HG03196 (cell line): ENCODE data around the gene TTC13.
A peak's percentile ranks its signal among the peaks of the same experiment; 100 is the strongest.
"Not testable (repeated sequence)": the region's sequence is repeated elsewhere in the genome, so short reads cannot be mapped to it uniquely, and the experiment has no call there.

Experiments
- ATAC-seq: cut with Tn5 transposase; IDR thresholded peaks from one replicate; pipeline ENCODE4 v1.9.1; 2021; ENCODE audit not compliant: unreplicated experiment

The TTC13 gene

GRCh38 chr1:230992100-230992774 lies 13.6 kb upstream of the TTC13 start:
- ATAC-seq: no peak

DNA sequence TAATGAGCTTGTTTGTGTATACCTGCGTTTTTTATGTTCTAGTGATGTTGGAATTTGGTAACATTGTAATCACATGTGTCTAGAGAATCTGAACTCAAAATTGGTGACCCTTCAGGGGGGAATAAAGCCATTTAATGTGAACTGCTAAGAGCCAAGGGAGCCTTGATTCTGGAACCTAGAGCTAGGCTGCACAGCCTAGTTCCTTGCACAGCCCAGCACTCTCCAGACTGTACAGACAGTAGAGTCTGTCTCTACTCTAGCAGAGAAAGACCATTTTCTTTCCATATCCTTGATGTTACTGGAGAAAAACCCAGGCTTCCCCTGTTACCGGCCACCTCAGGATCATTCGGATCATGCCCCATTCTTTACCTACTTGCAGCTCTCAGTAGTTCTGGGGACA lies 8.8 kb upstream of the TTC13 start:
- ATAC-seq: no peak

DNA sequence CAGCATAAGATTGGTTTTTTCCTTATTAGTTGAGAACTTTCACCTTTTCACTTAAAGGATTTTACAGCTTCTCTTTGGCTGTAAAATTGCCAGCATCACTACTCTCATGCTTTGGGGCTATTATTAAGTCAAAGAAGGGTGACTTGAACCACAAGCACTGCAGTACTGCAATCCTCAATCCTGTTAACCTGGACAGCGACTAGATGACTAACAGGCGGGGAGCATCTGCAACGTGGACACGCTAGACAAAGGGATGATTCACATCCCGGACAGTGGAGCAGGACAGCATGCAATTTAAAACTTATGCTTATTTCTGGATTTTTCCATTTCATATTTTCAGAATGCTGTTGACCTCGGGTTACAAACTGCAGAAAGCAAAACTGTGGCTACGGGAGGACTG lies 8.3 kb upstream of the TTC13 start:
- ATAC-seq: no peak

DNA sequence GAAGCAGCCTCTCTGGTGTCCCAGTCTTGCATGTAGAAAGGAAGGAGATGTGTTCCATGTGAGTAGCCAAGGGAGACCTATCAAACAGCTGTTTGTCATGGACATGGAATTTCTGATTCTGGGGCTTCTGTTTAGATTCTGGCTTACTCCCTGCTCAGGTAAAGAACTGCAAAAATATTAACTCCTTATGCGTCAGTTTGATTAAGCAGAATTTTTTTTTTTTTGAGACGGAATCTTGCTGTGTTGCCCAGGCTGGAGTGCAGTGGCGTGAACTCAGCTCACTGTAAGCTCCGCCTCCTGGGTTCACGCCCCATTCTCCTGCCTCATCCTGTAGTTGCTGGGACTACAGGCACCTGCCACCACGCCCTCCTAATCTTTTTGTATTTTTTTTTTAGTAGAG lies 7.0 kb upstream of the TTC13 start:
- ATAC-seq: no peak

DNA sequence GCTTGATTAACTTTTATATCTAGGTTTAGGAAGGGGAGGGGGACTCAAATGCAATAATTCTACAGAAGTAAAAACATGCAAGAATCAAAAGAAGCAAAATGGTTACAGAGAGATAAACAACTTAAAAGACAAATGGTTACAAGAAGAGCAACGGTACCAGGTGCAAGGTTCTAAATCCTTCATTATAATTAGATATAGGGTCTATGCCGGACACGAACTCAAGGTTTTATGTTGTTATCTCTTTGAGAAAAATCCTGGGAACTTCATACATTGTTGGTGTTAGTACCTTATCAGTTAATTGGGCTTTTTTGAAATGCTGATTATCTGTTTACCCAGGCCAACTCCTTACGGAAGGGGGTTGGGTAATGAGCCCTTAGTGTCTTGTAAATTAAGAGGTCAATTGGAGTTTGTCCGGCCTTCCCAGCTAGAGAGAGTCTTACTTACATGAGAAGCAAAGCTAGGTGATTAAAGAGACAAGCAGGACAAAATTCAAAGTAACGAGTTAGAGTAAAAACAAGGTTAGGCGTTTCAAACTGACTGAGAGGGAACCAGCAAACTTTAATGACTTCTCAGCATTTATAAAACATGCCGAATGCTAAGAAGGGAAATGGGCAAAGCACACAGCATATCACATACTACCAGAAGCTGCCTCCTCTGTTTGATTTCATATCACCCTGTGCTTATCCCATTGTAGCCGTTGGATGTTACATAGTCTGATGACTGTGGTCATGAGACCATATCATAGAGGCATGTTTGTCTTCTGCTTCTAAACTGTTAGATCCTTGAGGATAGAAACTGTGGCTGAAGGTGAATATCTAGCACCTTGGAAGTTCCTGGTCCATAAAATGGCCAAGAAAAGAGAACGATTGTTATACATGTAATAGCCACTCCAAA lies 6.2 kb upstream of the TTC13 start:
- not testable (repeated sequence) for ATAC-seq

DNA sequence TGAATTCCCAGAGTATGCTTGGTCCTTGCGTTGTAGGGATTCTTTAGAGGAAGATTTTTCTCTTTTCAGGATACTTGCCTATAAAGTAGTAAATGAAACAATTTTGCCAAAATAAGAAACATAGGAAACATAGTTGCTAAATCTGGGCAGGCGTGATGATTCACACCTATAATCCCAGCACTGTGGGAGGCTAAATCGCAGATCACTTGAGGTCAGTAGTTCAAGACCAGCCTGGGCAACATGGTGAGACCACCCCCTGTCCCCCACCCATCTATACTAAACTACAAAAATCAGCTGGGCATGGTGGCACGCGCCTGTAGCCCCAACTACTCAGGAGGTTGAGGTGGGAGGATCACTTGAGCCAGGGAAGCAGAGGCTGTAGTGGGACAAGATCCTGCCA lies 5.2 kb upstream of the TTC13 start:
- ATAC-seq: no peak

DNA sequence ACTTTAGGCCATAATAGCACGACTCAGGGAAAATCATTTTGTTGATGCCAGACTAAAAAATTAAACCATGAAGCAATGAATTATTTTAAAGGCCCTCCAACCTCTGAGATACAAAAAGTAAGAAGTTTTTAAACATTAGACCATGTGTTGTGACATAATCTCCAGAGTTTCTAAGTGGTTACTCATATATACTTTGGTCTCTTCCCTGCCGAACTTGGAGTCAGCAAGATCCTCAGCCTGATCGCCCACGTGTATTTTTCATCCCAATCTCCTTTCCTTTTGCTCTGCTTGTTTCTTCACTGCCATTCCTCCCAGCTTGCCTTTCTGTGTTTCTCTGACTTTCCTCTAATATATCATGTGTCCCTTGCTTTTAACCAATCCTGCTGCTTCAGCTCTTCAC lies 4.0 kb upstream of the TTC13 start:
- ATAC-seq: no peak

DNA sequence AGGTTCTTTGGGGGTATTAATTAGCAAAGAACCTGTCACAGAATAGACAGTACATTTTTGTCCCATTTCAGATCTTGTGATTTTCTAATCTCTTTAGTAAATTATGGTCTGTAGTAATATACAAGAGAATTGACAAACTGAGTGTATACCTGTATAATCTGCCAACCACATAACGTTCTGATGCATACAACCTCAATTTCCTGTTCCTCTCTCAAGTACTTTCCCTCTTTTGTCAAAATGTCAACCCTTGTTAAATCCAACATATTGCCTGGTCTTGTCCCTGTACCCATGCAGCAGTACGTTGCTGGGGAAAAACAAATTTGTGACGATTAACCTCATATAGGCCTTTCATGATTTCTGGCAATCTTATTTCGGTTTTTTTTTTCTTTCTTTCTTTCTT lies 1.3 kb upstream of the TTC13 start:
- ATAC-seq: no peak

- ATAC-seq: no peak
Measured at GRCh38 chr1:230979389-230979716, 692 bp upstream of the TTC13 start.

DNA sequence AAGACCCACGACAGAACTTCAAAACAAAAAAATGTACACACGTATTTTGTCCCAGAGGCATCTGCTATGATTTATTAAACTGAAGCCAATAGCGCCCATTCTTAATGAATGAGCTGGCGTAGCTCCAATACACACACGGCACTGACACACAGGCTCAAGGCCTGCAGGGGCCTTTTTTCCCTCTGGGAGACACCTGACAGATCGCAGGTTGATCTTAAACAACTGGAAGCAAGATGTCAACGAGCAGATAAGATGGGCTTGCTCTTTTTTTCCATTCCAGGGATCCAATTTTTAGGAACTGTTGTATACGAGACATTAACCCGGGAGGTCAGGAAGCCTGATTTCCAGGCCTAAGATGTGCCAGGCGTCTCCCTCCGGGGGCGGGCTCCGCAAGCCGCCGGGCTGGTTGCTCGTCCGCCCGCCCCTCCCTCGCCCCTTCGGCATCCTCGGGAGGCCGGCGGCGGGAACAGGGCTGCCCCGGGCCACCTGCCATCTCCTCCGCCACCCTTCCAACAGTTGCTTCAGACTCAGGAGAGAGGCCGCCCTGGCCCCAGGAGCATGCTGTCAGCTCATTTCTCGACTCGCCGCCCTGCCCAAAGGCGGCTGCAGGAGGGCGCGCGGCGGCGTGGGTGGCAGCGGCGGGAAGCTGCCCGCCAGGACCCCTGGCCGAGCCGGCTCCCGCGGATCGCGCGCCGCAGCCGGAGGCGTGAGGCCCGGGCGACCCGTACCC lies 735 bp downstream of the TTC13 start:
- peak; percentile 8 for ATAC-seq

GRCh38 chr1:230976825-230977747 lies 1.6 kb downstream of the TTC13 start:
- no peak for ATAC-seq

DNA sequence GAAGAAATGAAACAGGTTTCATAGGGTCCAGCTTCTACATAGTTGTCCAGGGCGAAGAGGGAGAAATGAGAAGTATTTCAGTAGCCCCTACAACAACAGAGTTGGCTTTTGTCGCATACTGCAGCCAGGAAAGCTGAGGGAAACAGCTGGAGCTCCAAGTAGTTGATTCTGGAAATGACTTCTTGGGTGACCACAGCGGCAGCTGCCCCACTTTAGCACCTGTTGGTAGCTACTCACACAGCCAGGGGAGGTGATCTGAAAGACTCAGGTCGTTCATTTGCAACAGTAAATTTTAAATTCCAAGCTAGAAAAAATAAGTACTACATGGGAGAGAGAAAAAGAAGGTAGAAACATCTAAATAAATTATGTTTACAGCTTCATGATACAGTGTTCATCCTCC lies 2.3 kb downstream of the TTC13 start:
- ATAC-seq: no peak

- ATAC-seq: no peak
Measured at GRCh38 chr1:230975636-230976035, 3.0 kb downstream of the TTC13 start.

GRCh38 chr1:230972855-230973271 lies 5.8 kb downstream of the TTC13 start:
- ATAC-seq: peak; percentile 65

DNA sequence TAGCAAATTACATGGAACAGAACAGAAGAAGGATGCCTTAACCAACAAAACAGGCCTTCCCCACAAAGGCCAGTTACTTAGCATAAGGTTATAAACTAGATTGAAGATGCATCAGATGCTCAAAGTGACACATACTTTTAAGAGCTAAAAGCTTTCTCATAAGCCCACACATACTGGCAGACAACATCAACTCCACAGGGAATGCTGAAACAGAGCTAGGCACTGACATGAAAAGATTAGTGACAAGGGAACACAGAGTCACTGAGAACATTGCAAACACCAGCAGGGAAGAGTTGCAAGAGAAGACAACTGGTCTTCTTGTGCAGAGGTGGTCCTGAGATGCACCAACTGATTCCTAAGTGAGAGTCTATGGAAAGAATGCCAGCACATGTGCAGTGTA lies 6.9 kb downstream of the TTC13 start:
- no peak for ATAC-seq

- ATAC-seq: no peak
Measured at GRCh38 chr1:230970432-230970831, 8.2 kb downstream of the TTC13 start.

DNA sequence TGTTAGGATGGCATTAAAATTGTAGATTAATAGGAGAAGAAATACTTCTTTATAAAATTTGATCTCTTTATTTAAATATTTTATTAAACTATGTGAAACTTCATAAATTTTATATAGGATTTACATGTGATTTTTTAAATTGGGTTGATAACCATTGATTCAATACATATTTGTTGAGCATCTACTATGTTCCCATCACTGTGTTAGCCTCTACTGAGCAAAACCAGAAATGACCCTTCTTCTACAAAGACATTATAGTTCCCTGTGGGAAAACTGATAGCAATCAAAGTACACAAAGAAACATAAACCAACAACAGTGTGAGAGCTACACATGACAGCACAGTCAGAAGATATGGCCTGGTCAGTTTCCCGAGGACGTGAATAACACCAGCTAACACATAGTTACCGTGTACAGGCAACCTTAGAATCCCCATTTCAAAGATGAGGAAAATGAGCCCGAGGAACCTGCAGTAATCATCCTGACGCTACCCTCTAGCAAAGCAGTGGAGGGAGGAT lies 12.2 kb downstream of the TTC13 start:
- ATAC-seq: no peak

- ATAC-seq: no peak
Measured at GRCh38 chr1:230965535-230965934, 13.1 kb downstream of the TTC13 start.

DNA sequence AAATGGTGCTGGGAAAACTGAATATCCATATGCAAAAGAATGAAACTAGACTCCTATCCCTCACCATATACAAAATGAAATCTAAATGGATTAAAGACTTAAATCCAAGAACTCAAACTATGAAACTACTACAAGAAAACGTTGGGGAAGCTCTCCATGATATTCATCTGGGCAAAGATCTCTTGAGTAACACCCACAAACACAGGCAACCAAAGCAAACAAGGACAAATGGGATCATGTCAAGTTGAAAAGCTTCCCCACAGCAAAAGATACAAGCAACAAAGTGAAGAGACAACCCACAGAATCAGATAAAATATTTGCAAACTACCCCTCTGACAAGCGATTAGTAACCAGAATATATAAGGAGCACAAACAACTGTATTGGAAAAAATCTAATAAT lies 13.8 kb downstream of the TTC13 start:
- ATAC-seq: no peak

DNA sequence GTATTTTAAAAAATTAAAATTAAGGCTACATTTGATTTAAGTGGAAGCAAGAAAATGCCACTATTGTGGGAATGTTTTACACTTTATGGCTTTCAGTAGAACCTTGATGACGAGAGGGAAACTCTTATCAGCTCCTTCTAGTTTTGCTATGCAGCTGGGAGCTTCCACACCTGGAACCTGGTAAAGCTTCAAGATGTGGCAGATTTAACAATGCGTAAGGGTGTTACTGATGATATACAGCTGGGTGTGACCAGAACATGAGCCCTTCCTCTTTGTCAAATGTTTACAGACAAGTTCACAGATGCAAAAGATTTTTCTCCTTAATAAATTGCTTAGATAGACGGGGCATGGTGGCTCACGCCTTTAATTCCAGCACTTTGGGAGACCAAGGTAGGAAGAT lies 20.3 kb downstream of the TTC13 start:
- ATAC-seq: no peak

DNA sequence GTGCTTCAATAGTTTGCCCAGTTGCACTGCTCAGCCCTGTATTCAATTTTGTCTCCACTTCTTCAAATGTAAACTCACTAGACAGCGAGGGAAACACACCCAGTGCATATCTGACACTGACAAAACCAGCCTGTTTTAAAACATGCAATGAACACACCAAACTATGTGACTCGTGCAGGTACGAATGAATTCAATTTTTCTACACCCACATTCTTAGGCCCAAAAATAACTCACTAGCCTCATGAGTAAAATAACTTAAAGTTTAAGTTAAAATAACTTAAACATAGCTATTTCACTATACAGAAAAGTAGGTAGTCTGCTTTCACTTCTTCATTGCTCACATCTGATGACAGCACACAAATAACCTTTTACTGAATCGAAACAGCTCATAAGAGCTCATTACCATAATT lies 21.1 kb downstream of the TTC13 start:
- peak; percentile 57 for ATAC-seq
